Measurements from ENCODE around the gene IFNLR1. TPM values are rescaled to one million over a fixed set of nuclear protein-coding genes. Genes with fewer than 3 reads are reported as not detected.

IFNLR1 gene
- total and polyA plus RNA-seq, 9 of the 15 experiments (the other 6 are each of a cell fraction or from before 2014, with no cell fraction given), result not detected

- Histone ChIP-seq H3K9me1 (ENCODE audit: control insufficient read depth, insufficient read depth, low read length) (no peaks in the 10 kb centered on the region), H3K79me2 (ENCODE audit: control insufficient read depth, insufficient read depth, low read length) (no peaks in the 10 kb centered on the region), H3K4me1 (replicated peaks in 1 of 2; ENCODE audit: control insufficient read depth in 2 of 2, insufficient read depth in 2 of 2, low read length in 2 of 2) (no peaks in the 10 kb centered on the region), H3K4me2 (ENCODE audit: insufficient read depth, low read length) (no peak overlapping the region), H3K27ac (ENCODE audit: extremely low read depth, low read depth, low read length) (no peak overlapping the region), H3K9ac (ENCODE audit: insufficient read depth in 1 of 2, low read depth in 2 of 2, low read length in 2 of 2) (no peak overlapping the region), H3K27me3 (ENCODE audit: control insufficient read depth in 2 of 2, insufficient read depth in 2 of 2, low read length in 2 of 2) (peaks cover 52 to 83% of the 10 kb centered on the region in 2 experiments), H4K20me1 (replicated peaks; ENCODE audit: control insufficient read depth, insufficient read depth, low read length) (0 out of 2 replicates have a peak, but pooled peaks cover 2% of the 10 kb centered on the region), H3K9me3 (replicated peaks; ENCODE audit: control insufficient read depth, insufficient read depth, low read depth, low read length) (no peaks in the 10 kb centered on the region), H3K36me3 (ENCODE audit: control insufficient read depth, insufficient read depth, low read length) (no peaks in the 10 kb centered on the region), H2AFZ (ENCODE audit: low read depth, low read length) (no peak overlapping the region), H3K4me3 (no peak overlapping the region)
- WGBS (ENCODE audit: insufficient coverage, low coverage, missing lambda C conversion rate), result under 1% methylated on average over 15 of the region's 18 CpGs
- intact Hi-C loops (cut with micrococcal nuclease), result no loop called here
- FAIRE-seq (no peak), ATAC-seq (no peak), DNase-seq (ENCODE audit: extremely low read depth in 1 of 4, low spot score in 3 of 4) (no peak)
- no TSS peak for BruUV-seq (replicated peaks)
- POLR2A ChIA-PET, result interaction anchor here (0.6 to 2.0 kb wide), 2 partner anchors 13 to 59 kb away, joined by 4 to 5 read pairs; no protein-coding TSS in a partner anchor
- CTCF ChIA-PET (ENCODE audit: low intra/inter-chr PET ratio), result no interaction called here
- no peak for TF ChIP-seq ZNF764 (CRISPR knock-in tag; IDR thresholded peaks at IDR 0.05; ENCODE audit: low read depth)
- no peak for TF ChIP-seq ZNF644 (tag; IDR thresholded peaks at IDR 0.05; ENCODE audit: low read depth)
- no peak for TF ChIP-seq HNRNPH1 (optimal IDR thresholded peaks at IDR 0.05; ENCODE audit: low read depth, low read length)
- no peak for TF ChIP-seq NR1H2 (CRISPR knock-in tag; IDR thresholded peaks at IDR 0.05)
- TF ChIP-seq SREBF2 (CRISPR knock-in tag; IDR thresholded peaks at IDR 0.05), result no peak
- TF ChIP-seq PHTF2 (CRISPR knock-in tag; IDR thresholded peaks at IDR 0.05), result no peak
- no peak for TF ChIP-seq CLOCK (CRISPR knock-in tag; IDR thresholded peaks at IDR 0.05; ENCODE audit: borderline replicate concordance)
- no peak for TF ChIP-seq POLR2A (conservative IDR thresholded peaks at IDR 0.05)
- no peak for TF ChIP-seq REST (IDR thresholded peaks at IDR 0.05; ENCODE audit: borderline replicate concordance)
- no peak for TF ChIP-seq REST (CRISPR knock-in tag; IDR thresholded peaks at IDR 0.05; ENCODE audit: low read depth)
- TF ChIP-seq ELK3 (CRISPR knock-in tag; IDR thresholded peaks at IDR 0.05), result no peak
- in situ Hi-C loops (cut with MboI), result no loop called here
Observed at GRCh38 chr1:24156542-24157260, 30.4 kb downstream of the IFNLR1 start.

All from K562 (cell line).